NCI-H1417 (cell line): ENCODE measurements around the gene GRIK3.

Source experiments
- DNase-seq, 3 experiments: peaks; one replicate each; lab custom pipeline; 2025; lab: John Stamatoyannopoulos, UW

The GRIK3 gene

GRCh38 chr1:36855699-36856494, 178.4 kb downstream of the GRIK3 start:
- peak; percentile 69 to 97 (median 92) for DNase-seq

GRCh38 chr1:36853638-36854037, 180.7 kb downstream of the GRIK3 start:
- DNase-seq: no peak

GRCh38 chr1:36852586-36852985, 181.7 kb downstream of the GRIK3 start:
- DNase-seq: no peak

GRCh38 chr1:36851595-36851994, 182.7 kb downstream of the GRIK3 start:
- peak; percentile 77 to 91 (median 90) for DNase-seq

GRCh38 chr1:36851087-36851486, 183.2 kb downstream of the GRIK3 start:
- peak; percentile 77 to 91 (median 90) for DNase-seq

GRCh38 chr1:36849956-36850355, 184.4 kb downstream of the GRIK3 start:
- DNase-seq: peak in 1 of 3 experiments; percentile 21

GRCh38 chr1:36847761-36848160, 186.6 kb downstream of the GRIK3 start:
- peak in 2 of 3 experiments; percentile 16 to 52 for DNase-seq

GRCh38 chr1:36847186-36847585, 187.1 kb downstream of the GRIK3 start:
- peak in 1 of 3 experiments; percentile 37 for DNase-seq

- DNase-seq: peak; percentile 20 to 72 (median 47)
Measured at GRCh38 chr1:36846357-36846756, 188.0 kb downstream of the GRIK3 start.

- DNase-seq: no peak
Measured at GRCh38 chr1:36845802-36846201, 188.5 kb downstream of the GRIK3 start.

GRCh38 chr1:36844917-36845316, 189.4 kb downstream of the GRIK3 start:
- no peak for DNase-seq

- DNase-seq: no peak
Measured at GRCh38 chr1:36843906-36844610, 190.3 kb downstream of the GRIK3 start.

- no peak for DNase-seq
Measured at GRCh38 chr1:36843027-36843426, 191.3 kb downstream of the GRIK3 start.

GRCh38 chr1:36842448-36842847, 191.9 kb downstream of the GRIK3 start:
- DNase-seq: no peak

GRCh38 chr1:36839485-36839884, 194.8 kb downstream of the GRIK3 start:
- DNase-seq: no peak

- no peak for DNase-seq
Measured at GRCh38 chr1:36838888-36839287, 195.4 kb downstream of the GRIK3 start.

GRCh38 chr1:36836916-36837315, 197.4 kb downstream of the GRIK3 start:
- DNase-seq: no peak

- peak; percentile 37 to 87 (median 52) for DNase-seq
Measured at GRCh38 chr1:36836196-36836883, 198.0 kb downstream of the GRIK3 start.

- DNase-seq: peak in 1 of 3 experiments; percentile 28
Measured at GRCh38 chr1:36835696-36836095, 198.6 kb downstream of the GRIK3 start.

- no peak for DNase-seq
Measured at GRCh38 chr1:36835017-36835695, 199.2 kb downstream of the GRIK3 start.

- no peak for DNase-seq
Measured at GRCh38 chr1:36834586-36834985, 199.7 kb downstream of the GRIK3 start.
